ENCODE results near the gene MPL. TPM values are rescaled to one million over a fixed set of nuclear protein-coding genes. Genes with fewer than 3 reads are reported as not detected.

MPL gene
- 1 to 10 TPM in 3 of 7 donors, under 1 TPM in 3, not detected in 1; 0.36 to 2.6 (median 1.4) TPM for total RNA-seq
- polyA plus RNA-seq = under 1 TPM; 0.35 to 0.63 TPM
- long read RNA-seq, donor 1 = 0 reads
- long read RNA-seq, donor 2, partial matches to known transcripts = 0 of 1 reads
- long read RNA-seq, donor 2, other reads (novel, unspliced or antisense) = 0 of 1 reads
- long read RNA-seq, donor 3 = 0 reads

- Histone ChIP-seq H3K4me1 (ENCODE audit: insufficient read depth) (no peaks in the 10 kb centered on the region), H3K27ac (no peak within 1 kb of the TSS), H3K36me3 (no peaks in the 10 kb centered on the region), H3K27me3 (no peaks in the 10 kb centered on the region), H3K9me3 (no peaks in the 10 kb centered on the region), H3K4me3 (no peak within 1 kb of the TSS)
- TF ChIP-seq CTCF (IDR thresholded peaks at IDR 0.05) (no peak), POLR2A (IDR thresholded peaks at IDR 0.05) (no peak), EP300 (IDR thresholded peaks at IDR 0.05) (no peak)
- DNase-seq = no peak
- intact Hi-C loops (cut with DNase I) = no loop called here
- 68 to 90% (median 75%) methylated on average over 3 of the region's 3 CpGs for WGBS, 3 donors
Measured at GRCh38 chr1:43337588-43337987, at the start of gene MPL. TSS of gene MPL (plus strand) at chr1:43337818. CDS start at chr1:43337849, 31 bp downstream.

GRCh38 chr1:43288058-43288784, 49.4 kb upstream of the MPL start:
- Histone ChIP-seq H3K4me1 (ENCODE audit: insufficient read depth) (peaks cover 13% of the 10 kb centered on the region), H3K9me3 (no peaks in the 10 kb centered on the region), H3K4me3 (no peak overlapping the region), H3K27ac (peak overlapping the region in 1 of 2 donors; percentile 5), H3K27me3 (no peaks in the 10 kb centered on the region), H3K36me3 (no peaks in the 10 kb centered on the region)
- WGBS, 3 donors = 93 to 95% (median 95%) methylated on average over 9 of the region's 9 CpGs
- no peak for DNase-seq
- intact Hi-C loops (cut with DNase I) = no loop called here
- TF ChIP-seq EP300 (IDR thresholded peaks at IDR 0.05) = no peak
- no peak for TF ChIP-seq CTCF (IDR thresholded peaks at IDR 0.05)
- TF ChIP-seq POLR2A (IDR thresholded peaks at IDR 0.05) = no peak

- no peaks in the 10 kb centered on the region for H3K36me3 ChIP-seq
- no peaks in the 10 kb centered on the region for H3K27me3 ChIP-seq
- H3K4me3 ChIP-seq = no peak overlapping the region
- no peaks in the 10 kb centered on the region for H3K9me3 ChIP-seq
- intact Hi-C loops (cut with DNase I) = no loop called here
- 38 to 47% (median 44%) methylated on average over 12 of the region's 12 CpGs for WGBS, 3 donors
- TF ChIP-seq POLR2A (IDR thresholded peaks at IDR 0.05) (no peak), CTCF (IDR thresholded peaks at IDR 0.05) (no peak), EP300 (IDR thresholded peaks at IDR 0.05) (no peak)
- H3K4me1 ChIP-seq (ENCODE audit: insufficient read depth) = peaks cover 13% of the 10 kb centered on the region
- no peak for DNase-seq
- peak overlapping the region in 1 of 2 donors; percentile 5 for H3K27ac ChIP-seq
Measured at GRCh38 chr1:43288785-43289706, 48.6 kb upstream of the MPL start.

- intact Hi-C loops (cut with DNase I) = no loop called here
Measured at GRCh38 chr1:43292216-43292615, 45.4 kb upstream of the MPL start.

More at GRCh38 chr1:43292216-43292615, 45.4 kb upstream of the MPL start:
- DNase-seq = no peak
- H3K27ac ChIP-seq = no peak overlapping the region
- no peaks in the 10 kb centered on the region for H3K27me3 ChIP-seq
- H3K4me1 ChIP-seq (ENCODE audit: insufficient read depth) = peaks cover 26% of the 10 kb centered on the region
- 76 to 86% (median 79%) methylated on average over 7 of the region's 7 CpGs for WGBS, 3 donors
- no peak overlapping the region for H3K4me3 ChIP-seq
- TF ChIP-seq EP300 (IDR thresholded peaks at IDR 0.05) (no peak), POLR2A (IDR thresholded peaks at IDR 0.05) (no peak), CTCF (IDR thresholded peaks at IDR 0.05) (no peak)
- H3K9me3 ChIP-seq = no peaks in the 10 kb centered on the region
- no peaks in the 10 kb centered on the region for H3K36me3 ChIP-seq

All from ovary (tissue), 10 donors.